SK-N-MC (cell line): ENCODE data around the gene TMEM106C.

Experiments
- EZH2 ChIP-seq: fragments of 200-600 bp; sonication (generic); IDR thresholded peaks from one replicate; pipeline ENCODE4 v1.6.1; 2017; ENCODE audit warnings: antibody characterized with exemption
- FOXP2 ChIP-seq: optimal IDR thresholded peaks from 2 replicates; pipeline ENCODE3; 2011; ENCODE audit warnings: mild to moderate bottlenecking, moderate library complexity; ENCODE audit not compliant: insufficient read depth; ENCODE audit errors: extremely low read length, control extremely low read depth
- POLR2AphosphoS5 ChIP-seq: IDR thresholded peaks from 2 replicates; pipeline ENCODE4 v1.6.1; 2012; ENCODE audit warnings: mild to moderate bottlenecking, low read depth, low read length, borderline replicate concordance

- TF ChIP-seq POLR2AphosphoS5 = no peak
- TF ChIP-seq EZH2 = no peak
- no peak for TF ChIP-seq FOXP2
Measured at GRCh38 chr12:47973870-47974269, 10.5 kb downstream of the TMEM106C start.
